ENCODE data around the gene SLC34A3.

DNA sequence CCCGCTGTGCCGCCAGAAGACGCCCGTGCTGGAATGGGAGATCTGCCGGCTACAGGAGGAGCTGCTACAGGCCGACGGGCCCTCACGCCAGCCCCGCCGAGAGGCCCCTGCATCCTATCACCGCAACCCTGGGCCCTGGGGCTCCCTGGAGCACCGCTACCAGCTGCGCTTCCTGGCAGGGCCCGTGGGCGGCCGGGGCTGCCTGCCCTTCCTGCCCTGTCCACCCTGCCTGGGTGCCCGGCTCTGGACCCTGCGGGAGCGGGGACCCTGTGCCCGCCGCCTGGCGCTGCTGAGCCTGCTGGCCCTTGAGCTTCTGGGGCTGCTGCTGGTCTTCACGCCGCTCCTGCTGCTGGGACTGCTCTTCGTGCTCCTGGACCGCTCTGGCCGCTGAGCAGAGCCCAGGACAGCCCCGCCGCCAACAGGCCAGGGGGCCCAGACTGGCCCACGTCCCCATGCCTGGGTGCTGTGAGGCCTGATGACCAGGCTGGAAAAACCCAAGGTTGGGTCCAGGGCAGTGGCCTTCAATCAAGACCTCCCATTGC is 12.4 kb upstream of the SLC34A3 start:
- TF ChIP-seq, protein P1, sequence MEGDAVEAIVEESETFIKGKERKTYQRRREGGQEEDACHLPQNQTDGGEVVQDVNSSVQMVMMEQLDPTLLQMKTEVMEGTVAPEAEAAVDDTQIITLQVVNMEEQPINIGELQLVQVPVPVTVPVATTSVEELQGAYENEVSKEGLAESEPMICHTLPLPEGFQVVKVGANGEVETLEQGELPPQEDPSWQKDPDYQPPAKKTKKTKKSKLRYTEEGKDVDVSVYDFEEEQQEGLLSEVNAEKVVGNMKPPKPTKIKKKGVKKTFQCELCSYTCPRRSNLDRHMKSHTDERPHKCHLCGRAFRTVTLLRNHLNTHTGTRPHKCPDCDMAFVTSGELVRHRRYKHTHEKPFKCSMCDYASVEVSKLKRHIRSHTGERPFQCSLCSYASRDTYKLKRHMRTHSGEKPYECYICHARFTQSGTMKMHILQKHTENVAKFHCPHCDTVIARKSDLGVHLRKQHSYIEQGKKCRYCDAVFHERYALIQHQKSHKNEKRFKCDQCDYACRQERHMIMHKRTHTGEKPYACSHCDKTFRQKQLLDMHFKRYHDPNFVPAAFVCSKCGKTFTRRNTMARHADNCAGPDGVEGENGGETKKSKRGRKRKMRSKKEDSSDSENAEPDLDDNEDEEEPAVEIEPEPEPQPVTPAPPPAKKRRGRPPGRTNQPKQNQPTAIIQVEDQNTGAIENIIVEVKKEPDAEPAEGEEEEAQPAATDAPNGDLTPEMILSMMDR (IDR thresholded peaks at IDR 0.05; ENCODE audit: control extremely low read depth in 1 of 3, insufficient read depth in 1 of 3, low read depth in 1 of 3, low read length in 3 of 3): no peak
- no peak for TF ChIP-seq POLR2A (IDR thresholded peaks at IDR 0.05; ENCODE audit: control extremely low read depth in 1 of 2, low read depth in 2 of 2, low read length in 2 of 2)
- TF ChIP-seq POLR2AphosphoS5 (IDR thresholded peaks at IDR 0.05; ENCODE audit: low read depth, low read length): no peak
- no peak for TF ChIP-seq TAF1 (IDR thresholded peaks at IDR 0.05; ENCODE audit: low read depth, low read length)

Data from H1 (cell line).